Osteoblast (primary cell): Measurements from ENCODE around the gene ELN. TPM values are rescaled to one million over a fixed set of nuclear protein-coding genes. Genes with fewer than 3 reads are reported as not detected.

Source experiments
- DNase-seq: peaks from one replicate; pipeline ENCODE4 v3.0.0; 2011; ENCODE audit warnings: low spot score, mixed read lengths; ENCODE audit not compliant: insufficient read length; ENCODE audit errors: missing footprints
- H2AFZ ChIP-seq: 2 replicates; pipeline ENCODE4 v1.6.0; 2011; ENCODE audit warnings: mild to moderate bottlenecking, low read length
- H3K27ac ChIP-seq: 2 replicates; pipeline ENCODE4 v1.5.1; 2011; ENCODE audit warnings: mild to moderate bottlenecking, low read depth, low read length, moderate library complexity
- H3K27me3 ChIP-seq: 2 replicates; pipeline ENCODE4 v1.6.0; 2012; ENCODE audit warnings: mild to moderate bottlenecking, control low read depth, inconsistent platforms, low read length, moderate library complexity; ENCODE audit not compliant: insufficient read depth
- H3K36me3 ChIP-seq: 2 replicates; pipeline ENCODE4 v1.5.1; 2011; ENCODE audit warnings: mild to moderate bottlenecking, low read length, control low read depth, moderate library complexity; ENCODE audit not compliant: insufficient read depth
- H3K4me1 ChIP-seq: 2 replicates; pipeline ENCODE4 v1.5.1; 2011; ENCODE audit warnings: mild to moderate bottlenecking, low read length, control low read depth, moderate library complexity; ENCODE audit not compliant: insufficient read depth
- H3K4me2 ChIP-seq: 2 replicates; pipeline ENCODE4 v1.6.0; 2011; ENCODE audit warnings: mild to moderate bottlenecking, low read length; ENCODE audit not compliant: insufficient read depth
- H3K4me3 ChIP-seq: fragments of 200-600 bp; sonication (generic); 3 replicates; pipeline ENCODE4 v1.5.1; 2012; ENCODE audit warnings: mild to moderate bottlenecking, low read length, inconsistent platforms; ENCODE audit not compliant: insufficient read depth
- H3K79me2 ChIP-seq: 2 replicates; pipeline ENCODE4 v1.6.0; 2012; ENCODE audit warnings: mild to moderate bottlenecking, low read length, control low read depth, inconsistent platforms; ENCODE audit not compliant: insufficient read depth
- H3K9me3 ChIP-seq: 2 replicates; pipeline ENCODE4 v1.5.1; 2011; ENCODE audit warnings: low read depth, low read length, control low read depth
- H4K20me1 ChIP-seq: 2 replicates; pipeline ENCODE4 v1.6.0; 2012; ENCODE audit warnings: mild to moderate bottlenecking, low read length, control low read depth; ENCODE audit not compliant: insufficient read depth
- total RNA-seq: library from RNA; depleted of rRNA; stranded (reverse); fragments of >200 nt; gene quantifications from 2 replicates; pipeline ENCODE4 v1.2.3, GENCODE V29; 2012
- TF ChIP-seq, protein P1 (sequence below): IDR thresholded peaks from 2 replicates; pipeline ENCODE4 v1.5.1; 2011; ENCODE audit warnings: mild to moderate bottlenecking, low read depth, low read length, moderate library complexity; ENCODE audit errors: extremely low read depth

The ELN gene
- total RNA-seq, 1 donor: 69.1 TPM

DNA sequence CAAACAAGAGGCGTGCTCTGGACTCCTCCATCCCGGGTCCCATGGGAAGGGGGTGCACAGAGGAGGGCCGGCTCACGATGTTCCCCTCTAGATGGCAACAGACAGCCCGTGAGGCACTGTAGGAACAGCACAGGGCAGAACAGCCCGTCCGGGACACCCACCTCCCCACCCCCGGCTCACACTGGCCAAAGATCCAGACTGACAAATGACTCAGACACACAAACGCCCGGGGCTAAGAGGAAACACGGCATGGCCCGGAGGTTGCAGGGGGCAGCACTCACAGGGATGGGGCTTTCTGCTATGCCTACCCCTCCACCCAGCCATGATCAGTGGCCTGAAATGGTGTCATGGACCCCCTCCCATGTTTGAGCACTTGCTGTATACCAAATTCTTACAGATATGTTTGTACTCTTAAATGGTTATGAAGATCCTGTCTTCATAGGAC, 4.9 kb upstream of the ELN start:
- Histone ChIP-seq H3K27ac (no peak overlapping the region), H3K36me3 (no peaks in the 10 kb centered on the region), H3K9me3 (no peaks in the 10 kb centered on the region), H3K27me3 (peaks cover 6% of the 10 kb centered on the region), H4K20me1 (no peaks in the 10 kb centered on the region), H3K4me2 (peak overlapping the region; percentile 70), H3K79me2 (no peaks in the 10 kb centered on the region), H2AFZ (peak overlapping the region; percentile 5), H3K4me3 (peak overlapping the region; percentile 29), H3K4me1 (peaks cover 16% of the 10 kb centered on the region)
- DNase-seq: peak; percentile 98
- TF ChIP-seq, protein P1, sequence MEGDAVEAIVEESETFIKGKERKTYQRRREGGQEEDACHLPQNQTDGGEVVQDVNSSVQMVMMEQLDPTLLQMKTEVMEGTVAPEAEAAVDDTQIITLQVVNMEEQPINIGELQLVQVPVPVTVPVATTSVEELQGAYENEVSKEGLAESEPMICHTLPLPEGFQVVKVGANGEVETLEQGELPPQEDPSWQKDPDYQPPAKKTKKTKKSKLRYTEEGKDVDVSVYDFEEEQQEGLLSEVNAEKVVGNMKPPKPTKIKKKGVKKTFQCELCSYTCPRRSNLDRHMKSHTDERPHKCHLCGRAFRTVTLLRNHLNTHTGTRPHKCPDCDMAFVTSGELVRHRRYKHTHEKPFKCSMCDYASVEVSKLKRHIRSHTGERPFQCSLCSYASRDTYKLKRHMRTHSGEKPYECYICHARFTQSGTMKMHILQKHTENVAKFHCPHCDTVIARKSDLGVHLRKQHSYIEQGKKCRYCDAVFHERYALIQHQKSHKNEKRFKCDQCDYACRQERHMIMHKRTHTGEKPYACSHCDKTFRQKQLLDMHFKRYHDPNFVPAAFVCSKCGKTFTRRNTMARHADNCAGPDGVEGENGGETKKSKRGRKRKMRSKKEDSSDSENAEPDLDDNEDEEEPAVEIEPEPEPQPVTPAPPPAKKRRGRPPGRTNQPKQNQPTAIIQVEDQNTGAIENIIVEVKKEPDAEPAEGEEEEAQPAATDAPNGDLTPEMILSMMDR: peak; percentile 29

DNA sequence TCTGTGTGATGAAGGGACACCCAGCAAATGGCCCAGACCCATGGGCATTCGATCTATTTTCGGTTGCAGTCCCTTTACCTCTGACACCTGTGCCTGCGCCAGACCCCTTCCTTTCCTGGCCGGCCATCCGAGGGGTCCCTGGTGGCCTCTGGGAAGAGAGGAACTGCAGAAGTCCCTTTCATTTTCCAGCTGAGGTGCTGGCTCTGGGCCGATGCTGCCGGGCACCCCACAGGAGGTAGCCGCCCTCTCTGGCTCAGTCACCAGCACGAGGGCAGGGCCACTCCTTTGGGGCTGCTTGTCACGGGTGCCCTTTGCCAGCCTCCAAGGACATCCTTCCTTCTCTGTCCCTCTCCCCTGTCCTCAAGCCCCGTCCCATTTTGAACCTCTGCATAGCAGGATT, 4.2 kb upstream of the ELN start:
- no peaks in the 10 kb centered on the region for H3K79me2 ChIP-seq

DNA sequence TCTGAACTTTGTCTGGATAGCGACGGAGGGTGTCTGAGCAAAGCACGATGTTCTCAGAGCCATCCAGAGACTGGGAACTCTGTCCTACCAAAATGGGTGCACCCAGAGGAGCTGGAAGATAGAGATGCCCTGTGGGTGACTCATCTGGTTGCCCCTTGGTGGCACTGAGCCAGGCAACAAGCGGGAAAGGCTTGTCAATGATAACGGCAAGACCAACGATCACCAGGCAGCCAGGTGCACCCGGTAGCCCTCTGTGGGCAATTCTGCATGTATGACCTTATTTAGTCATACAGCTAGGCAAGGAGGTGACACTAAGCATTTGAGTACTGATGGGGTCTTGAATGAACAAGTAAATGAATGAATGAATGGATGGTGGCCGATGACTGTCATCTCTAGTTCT, 2.8 kb upstream of the ELN start:
- no peak overlapping the region for H3K27ac ChIP-seq
- H2AFZ ChIP-seq: no peak overlapping the region
- H3K79me2 ChIP-seq: no peaks in the 10 kb centered on the region
- no peaks in the 10 kb centered on the region for H3K9me3 ChIP-seq
- no peak overlapping the region for H3K4me3 ChIP-seq
- no peaks in the 10 kb centered on the region for H4K20me1 ChIP-seq
- no peaks in the 10 kb centered on the region for H3K36me3 ChIP-seq
- peaks cover 18% of the 10 kb centered on the region for H3K4me1 ChIP-seq
- H3K27me3 ChIP-seq: peaks cover 18% of the 10 kb centered on the region
- no peak overlapping the region for H3K4me2 ChIP-seq
- DNase-seq: peak; percentile 77
- TF ChIP-seq, protein P1: no peak

More for the DNA sequence above, 4.2 kb upstream of the ELN start:
- no peak for DNase-seq
- Histone ChIP-seq H3K27ac (no peak overlapping the region), H3K4me1 (peaks cover 18% of the 10 kb centered on the region), H3K27me3 (peaks cover 13% of the 10 kb centered on the region), H3K36me3 (no peaks in the 10 kb centered on the region), H3K4me3 (no peak overlapping the region), H2AFZ (no peak overlapping the region), H3K4me2 (peak overlapping the region; percentile 70), H3K9me3 (no peaks in the 10 kb centered on the region), H4K20me1 (no peaks in the 10 kb centered on the region)
- TF ChIP-seq, protein P1: no peak

DNA sequence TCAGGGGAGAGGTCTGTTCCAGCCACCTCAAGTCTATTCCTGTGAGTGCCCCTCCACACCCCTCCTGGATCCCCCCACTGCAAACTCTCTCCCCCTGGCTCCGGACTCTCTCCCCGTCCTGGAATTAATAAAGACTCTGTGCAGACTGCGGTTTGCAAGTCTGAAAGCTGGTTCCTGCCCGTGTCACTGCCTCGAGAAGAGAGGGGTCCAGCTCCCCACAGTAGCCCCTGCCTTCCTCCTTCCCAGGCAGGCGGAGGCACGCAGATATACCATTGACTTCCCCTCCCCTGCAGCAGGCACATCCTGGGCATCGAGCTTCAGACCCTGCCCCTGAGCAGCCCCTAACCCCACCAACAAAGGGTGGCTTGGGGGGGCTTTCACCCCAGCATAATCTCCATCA, 2.2 kb upstream of the ELN start:
- peaks cover 18% of the 10 kb centered on the region for H3K27me3 ChIP-seq
- DNase-seq: peak; percentile 36
- no peaks in the 10 kb centered on the region for H3K9me3 ChIP-seq
- H3K79me2 ChIP-seq: no peaks in the 10 kb centered on the region
- TF ChIP-seq, protein P1: no peak
- no peaks in the 10 kb centered on the region for H4K20me1 ChIP-seq
- H3K27ac ChIP-seq: no peak overlapping the region
- H3K36me3 ChIP-seq: no peaks in the 10 kb centered on the region
- peaks cover 18% of the 10 kb centered on the region for H3K4me1 ChIP-seq
- H3K4me2 ChIP-seq: no peak overlapping the region
- no peak overlapping the region for H2AFZ ChIP-seq
- H3K4me3 ChIP-seq: no peak overlapping the region
